Measurements from ENCODE around the gene DNM1. TPM values are rescaled to one million over a fixed set of nuclear protein-coding genes. Genes with fewer than 3 reads are reported as not detected.

Gene DNM1
- total RNA-seq, 2 donors from 2014 or later = 2.0 to 7.7 TPM

DNA sequence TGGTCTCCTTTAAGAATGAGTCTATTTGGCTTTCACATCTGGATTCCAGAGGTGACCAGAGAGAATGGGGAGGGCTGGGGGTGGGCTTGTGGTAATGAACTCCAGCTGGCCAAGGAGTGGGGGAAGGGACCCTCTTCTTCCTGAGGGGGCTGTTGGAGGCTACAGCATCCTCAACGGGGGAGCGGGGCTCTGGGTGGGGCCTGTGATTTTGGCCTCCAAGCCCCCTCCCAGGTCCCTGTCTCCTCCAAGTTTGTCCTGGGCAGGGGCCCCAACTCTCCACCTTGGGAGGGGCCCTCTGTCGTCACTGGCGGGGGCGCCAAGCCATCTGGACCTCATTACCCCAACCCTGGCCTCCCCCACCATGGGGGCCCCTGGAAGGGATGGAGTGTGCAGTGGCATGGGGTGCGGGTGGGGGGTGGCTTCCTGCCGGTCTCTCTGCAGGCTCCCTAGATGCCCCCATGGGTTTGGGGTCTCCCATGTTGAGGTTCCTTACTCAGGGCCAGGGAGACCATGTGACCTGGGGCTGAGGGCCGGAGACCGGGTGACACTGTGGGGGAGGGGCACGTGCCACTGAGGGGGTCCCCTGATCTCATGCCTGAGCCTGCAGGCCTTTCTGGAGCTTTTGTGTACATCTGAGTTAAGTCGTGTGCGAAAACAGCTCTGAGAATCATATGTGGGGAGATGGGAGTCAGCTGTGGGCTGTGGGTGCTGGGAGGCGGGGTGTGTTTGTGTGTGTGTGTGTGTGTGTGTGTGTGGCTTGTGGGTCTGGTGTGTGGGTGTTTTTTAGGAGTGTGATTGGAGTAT is 40.2 kb downstream of the DNM1 start:
- no peak for TF ChIP-seq POLR2AphosphoS5 (IDR thresholded peaks at IDR 0.05)
- no peak for TF ChIP-seq CTCF (IDR thresholded peaks at IDR 0.05)
- no peak for TF ChIP-seq POLR2A (IDR thresholded peaks at IDR 0.05)

GRCh38 chr9:128244091-128244836 is 41.1 kb downstream of the DNM1 start:
- Histone ChIP-seq H3K9me3 (no peaks in the 10 kb centered on the region), H3K36me3 (no peaks in the 10 kb centered on the region), H3K27me3 (replicated peaks; ENCODE audit: insufficient read depth) (no peaks in the 10 kb centered on the region), H3K27ac (peak overlapping the region in 1 of 2 donors; percentile 38), H3K4me3 (peak overlapping the region; percentile 13 to 16), H3K4me1 (replicated peaks) (no peaks in the 10 kb centered on the region)
- 56% methylated on average over 13 of the region's 13 CpGs for WGBS
- no peak for DNase-seq (ENCODE audit: low spot score)
- intact Hi-C loops (cut with DNase I) = no loop called here
- no peak for TF ChIP-seq CTCF (IDR thresholded peaks at IDR 0.05)
- TF ChIP-seq POLR2A (IDR thresholded peaks at IDR 0.05) = no peak
- TF ChIP-seq POLR2AphosphoS5 (IDR thresholded peaks at IDR 0.05) = no peak

More for the DNA sequence above, 40.2 kb downstream of the DNM1 start:
- H3K4me1 ChIP-seq (replicated peaks) = no peaks in the 10 kb centered on the region
- H3K36me3 ChIP-seq = no peaks in the 10 kb centered on the region
- H3K27ac ChIP-seq = peak overlapping the region in 1 of 2 donors; percentile 22
- H3K9me3 ChIP-seq = no peaks in the 10 kb centered on the region
- WGBS = 53% methylated on average over 13 of the region's 13 CpGs
- H3K4me3 ChIP-seq = no peak overlapping the region
- no peaks in the 10 kb centered on the region for H3K27me3 ChIP-seq (replicated peaks; ENCODE audit: insufficient read depth)
- intact Hi-C loops (cut with DNase I) = no loop called here
- no peak for DNase-seq (ENCODE audit: low spot score)

DNA sequence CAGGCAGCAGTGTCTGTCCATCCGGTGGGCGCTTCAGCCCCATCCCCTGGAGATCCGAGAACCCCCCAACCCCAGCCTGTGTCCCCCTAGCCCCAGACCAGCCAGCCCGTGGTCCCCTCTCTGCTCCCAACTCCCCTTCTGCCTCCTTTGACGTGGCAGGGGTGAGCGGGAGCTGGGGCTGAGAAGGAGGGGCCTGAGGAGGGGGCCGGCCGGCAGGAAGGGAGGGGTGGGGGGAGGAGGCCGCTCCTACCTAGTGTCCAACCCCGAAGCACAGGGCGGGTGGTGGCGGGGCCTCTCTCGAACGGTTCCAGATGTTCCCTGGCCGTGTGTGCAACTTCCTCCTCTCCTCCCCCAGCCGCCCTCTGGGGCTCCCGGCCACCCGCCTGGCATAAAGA is 41.7 kb downstream of the DNM1 start:
- H3K27ac ChIP-seq = peak overlapping the region in 1 of 2 donors; percentile 38
- no peak for DNase-seq (ENCODE audit: low spot score)
- 15% methylated on average over 12 of the region's 18 CpGs for WGBS
- no peaks in the 10 kb centered on the region for H3K9me3 ChIP-seq
- intact Hi-C loops (cut with DNase I) = no loop called here
- peak overlapping the region; percentile 13 to 16 for H3K4me3 ChIP-seq
- H3K36me3 ChIP-seq = no peaks in the 10 kb centered on the region
- no peaks in the 10 kb centered on the region for H3K4me1 ChIP-seq (replicated peaks)
- no peaks in the 10 kb centered on the region for H3K27me3 ChIP-seq (replicated peaks; ENCODE audit: insufficient read depth)
- TF ChIP-seq POLR2AphosphoS5 (IDR thresholded peaks at IDR 0.05) (no peak), POLR2A (IDR thresholded peaks at IDR 0.05) (no peak), CTCF (IDR thresholded peaks at IDR 0.05) (no peak)

- H3K9me3 ChIP-seq = no peaks in the 10 kb centered on the region
- no peak for TF ChIP-seq CTCF (IDR thresholded peaks at IDR 0.05)
- no peak for TF ChIP-seq POLR2A (IDR thresholded peaks at IDR 0.05)
- no peak for TF ChIP-seq POLR2AphosphoS5 (IDR thresholded peaks at IDR 0.05)
- DNase-seq (ENCODE audit: low spot score) = no peak
- H3K4me3 ChIP-seq = no peak overlapping the region
- H3K27ac ChIP-seq = no peak overlapping the region
- WGBS = 46% methylated on average over 12 of the region's 13 CpGs
- intact Hi-C loops (cut with DNase I) = no loop called here
- H3K4me1 ChIP-seq (replicated peaks) = no peaks in the 10 kb centered on the region
- H3K36me3 ChIP-seq = no peaks in the 10 kb centered on the region
- H3K27me3 ChIP-seq (replicated peaks; ENCODE audit: insufficient read depth) = no peaks in the 10 kb centered on the region
These were observed 42.4 kb downstream of the DNM1 start for GRCh38 chr9:128245421-128246151.

Data from prostate gland (tissue), 2 donors.